ENCODE data around the gene SSTR4. TPM values are rescaled to one million over a fixed set of nuclear protein-coding genes. Genes with fewer than 3 reads are reported as not detected.

Gene SSTR4
- total RNA-seq, 4 donors from 2014 or later = not detected

DNA sequence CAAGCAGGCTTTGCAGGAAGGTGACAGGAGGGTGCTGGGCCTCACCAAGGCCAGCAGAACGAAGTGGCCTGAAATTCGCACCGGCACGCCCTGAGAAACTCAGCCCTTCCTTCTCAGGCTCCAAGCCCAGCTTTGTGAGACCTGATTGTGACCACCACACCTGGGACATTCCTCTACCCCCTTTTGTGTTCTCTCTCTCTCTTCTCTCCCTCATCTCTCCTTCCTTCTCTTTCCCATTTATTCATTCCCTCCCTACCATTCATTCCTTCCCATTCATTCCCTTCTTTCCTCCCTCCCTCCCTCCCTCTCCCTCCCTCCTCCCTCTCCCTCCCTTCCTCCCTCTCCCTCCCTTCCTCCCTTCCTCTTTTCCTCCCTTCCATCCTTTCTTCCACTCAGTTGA is 42.2 kb downstream of the SSTR4 start:
- Histone ChIP-seq H3K4me3 (no peak overlapping the region), H3K9me3 (no peaks in the 10 kb centered on the region), H3K27ac (no peak overlapping the region), H3K36me3 (no peaks in the 10 kb centered on the region), H3K4me1 (no peaks in the 10 kb centered on the region), H3K27me3 (no peaks in the 10 kb centered on the region)
- no peak for TF ChIP-seq POLR2A (IDR thresholded peaks at IDR 0.05)
- TF ChIP-seq, protein P1, sequence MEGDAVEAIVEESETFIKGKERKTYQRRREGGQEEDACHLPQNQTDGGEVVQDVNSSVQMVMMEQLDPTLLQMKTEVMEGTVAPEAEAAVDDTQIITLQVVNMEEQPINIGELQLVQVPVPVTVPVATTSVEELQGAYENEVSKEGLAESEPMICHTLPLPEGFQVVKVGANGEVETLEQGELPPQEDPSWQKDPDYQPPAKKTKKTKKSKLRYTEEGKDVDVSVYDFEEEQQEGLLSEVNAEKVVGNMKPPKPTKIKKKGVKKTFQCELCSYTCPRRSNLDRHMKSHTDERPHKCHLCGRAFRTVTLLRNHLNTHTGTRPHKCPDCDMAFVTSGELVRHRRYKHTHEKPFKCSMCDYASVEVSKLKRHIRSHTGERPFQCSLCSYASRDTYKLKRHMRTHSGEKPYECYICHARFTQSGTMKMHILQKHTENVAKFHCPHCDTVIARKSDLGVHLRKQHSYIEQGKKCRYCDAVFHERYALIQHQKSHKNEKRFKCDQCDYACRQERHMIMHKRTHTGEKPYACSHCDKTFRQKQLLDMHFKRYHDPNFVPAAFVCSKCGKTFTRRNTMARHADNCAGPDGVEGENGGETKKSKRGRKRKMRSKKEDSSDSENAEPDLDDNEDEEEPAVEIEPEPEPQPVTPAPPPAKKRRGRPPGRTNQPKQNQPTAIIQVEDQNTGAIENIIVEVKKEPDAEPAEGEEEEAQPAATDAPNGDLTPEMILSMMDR (IDR thresholded peaks at IDR 0.05) = no peak
- DNase-seq = no peak

DNA sequence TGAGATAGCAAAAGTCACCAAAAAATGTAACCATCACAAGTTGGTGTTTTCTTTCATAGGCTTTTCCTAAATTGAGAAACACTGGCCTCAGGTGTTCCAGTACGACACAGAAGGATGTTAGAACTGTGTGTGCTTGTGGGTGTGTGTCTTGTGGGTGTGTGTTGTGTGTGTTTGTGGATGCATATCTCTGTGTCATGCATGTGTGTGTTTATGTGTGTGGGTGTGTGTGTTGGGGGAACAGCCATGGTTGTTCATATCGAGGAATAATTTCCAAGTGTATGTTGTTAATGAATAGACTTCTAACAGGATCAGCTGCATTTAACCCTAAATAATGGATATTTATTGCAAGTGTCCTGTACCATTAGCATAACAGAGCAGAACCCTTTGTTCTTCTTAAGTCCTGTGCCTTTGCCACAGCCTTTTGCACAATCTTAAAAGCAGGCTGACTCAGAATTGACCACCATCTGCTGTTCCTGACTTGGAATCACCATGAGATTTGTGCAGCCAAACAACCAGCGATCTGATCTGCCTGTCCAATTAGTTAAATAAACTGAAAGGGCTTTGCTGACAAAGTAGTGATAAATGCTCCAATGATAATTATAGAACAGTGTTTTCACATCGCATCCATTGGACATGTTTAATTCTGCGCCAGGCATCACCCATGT is 43.4 kb downstream of the SSTR4 start:
- Histone ChIP-seq H3K36me3 (no peaks in the 10 kb centered on the region), H3K4me1 (no peaks in the 10 kb centered on the region), H3K4me3 (no peak overlapping the region), H3K27ac (no peak overlapping the region), H3K27me3 (no peaks in the 10 kb centered on the region), H3K9me3 (no peaks in the 10 kb centered on the region)
- DNase-seq = no peak
- TF ChIP-seq POLR2A (IDR thresholded peaks at IDR 0.05) = no peak
- TF ChIP-seq, protein P1 (IDR thresholded peaks at IDR 0.05) = no peak

GRCh38 chr20:23079016-23079351 is 43.9 kb downstream of the SSTR4 start:
- Histone ChIP-seq H3K27ac (no peak overlapping the region), H3K4me1 (no peaks in the 10 kb centered on the region), H3K36me3 (no peaks in the 10 kb centered on the region), H3K27me3 (no peaks in the 10 kb centered on the region), H3K4me3 (no peak overlapping the region), H3K9me3 (no peaks in the 10 kb centered on the region)
- no peak for DNase-seq
- TF ChIP-seq POLR2A (IDR thresholded peaks at IDR 0.05) = no peak
- TF ChIP-seq, protein P1 (IDR thresholded peaks at IDR 0.05) = no peak

DNA sequence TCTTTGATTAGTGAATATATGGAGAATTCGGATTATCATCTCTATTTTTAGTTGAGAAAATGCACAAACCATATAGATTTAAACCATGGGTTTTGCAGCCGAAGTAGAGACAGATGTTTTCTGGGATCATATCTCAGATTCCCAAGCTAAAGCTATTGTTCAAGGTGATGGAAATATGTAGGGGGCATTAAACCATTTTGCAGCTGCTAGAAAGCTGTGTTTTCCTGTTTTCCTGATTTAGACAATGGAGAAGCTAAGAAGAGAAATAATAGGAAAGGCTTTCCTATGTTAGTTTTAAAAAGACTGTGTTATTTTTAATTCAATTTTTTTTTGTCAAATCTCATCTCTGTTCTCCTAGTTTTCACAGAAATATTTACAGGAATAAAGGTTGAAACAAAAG is 44.8 kb downstream of the SSTR4 start:
- Histone ChIP-seq H3K9me3 (no peaks in the 10 kb centered on the region), H3K36me3 (no peaks in the 10 kb centered on the region), H3K4me1 (no peaks in the 10 kb centered on the region), H3K27ac (no peak overlapping the region), H3K4me3 (no peak overlapping the region), H3K27me3 (no peaks in the 10 kb centered on the region)
- no peak for DNase-seq
- no peak for TF ChIP-seq POLR2A (IDR thresholded peaks at IDR 0.05)
- TF ChIP-seq, protein P1 (IDR thresholded peaks at IDR 0.05) = no peak

DNA sequence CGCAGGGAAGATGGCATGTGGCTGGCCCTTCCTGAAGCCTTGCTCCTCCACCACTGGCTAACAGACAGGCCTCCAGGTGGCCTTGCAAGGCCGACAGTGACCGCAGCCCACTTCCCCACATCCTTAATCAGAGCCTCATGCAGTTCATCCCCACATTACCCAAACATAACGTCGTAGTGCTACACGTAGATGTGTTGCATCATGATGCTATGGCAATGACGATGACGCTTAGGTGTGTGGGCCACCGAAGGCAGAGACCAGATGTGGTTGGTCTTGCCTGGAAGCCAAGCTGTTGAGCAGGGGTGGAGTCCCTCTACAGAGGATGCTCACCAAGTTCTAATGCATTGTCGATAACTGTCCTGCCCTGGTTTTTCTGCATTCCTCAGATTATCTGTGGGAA is 45.4 kb downstream of the SSTR4 start:
- H3K36me3 ChIP-seq = no peaks in the 10 kb centered on the region
- no peak for DNase-seq
- H3K27ac ChIP-seq = no peak overlapping the region
- H3K4me1 ChIP-seq = no peaks in the 10 kb centered on the region
- H3K9me3 ChIP-seq = no peaks in the 10 kb centered on the region
- no peaks in the 10 kb centered on the region for H3K27me3 ChIP-seq
- H3K4me3 ChIP-seq = no peak overlapping the region
- TF ChIP-seq, protein P1 (IDR thresholded peaks at IDR 0.05) = no peak
- TF ChIP-seq POLR2A (IDR thresholded peaks at IDR 0.05) = no peak

All from Peyer's patch (tissue), 4 donors.